Bronchus fibroblast of lung (primary cell): Measurements from ENCODE around the gene PXDC1. TPM values are rescaled to one million over a fixed set of nuclear protein-coding genes. Genes with fewer than 3 reads are reported as not detected.

Source experiments
- total RNA-seq: library from RNA; depleted of rRNA; stranded (reverse); fragments of >200 nt; gene quantifications from 2 replicates; pipeline ENCODE4 v1.2.3, GENCODE V29; 2015

Gene PXDC1, protein sequence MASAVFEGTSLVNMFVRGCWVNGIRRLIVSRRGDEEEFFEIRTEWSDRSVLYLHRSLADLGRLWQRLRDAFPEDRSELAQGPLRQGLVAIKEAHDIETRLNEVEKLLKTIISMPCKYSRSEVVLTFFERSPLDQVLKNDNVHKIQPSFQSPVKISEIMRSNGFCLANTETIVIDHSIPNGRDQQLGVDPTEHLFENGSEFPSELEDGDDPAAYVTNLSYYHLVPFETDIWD
- total RNA-seq, result 35.7 and 40.9 TPM in 2 replicates

GRCh38 chr6:3751077-3751729, at the start of gene PXDC1:
PXDC1 (minus strand) TSS chr6:3751713; CDS start chr6:3751531, 182 bp downstream.

Other genes with a start within 250 kb of the PXDC1 start
- 8.9 and 11.9 TPM in 2 replicates for gene FAM50B, start 97.7 kb upstream of the PXDC1 start, total RNA-seq